HG03469 (cell line): Measurements from ENCODE around the gene ETV2.
"Not testable (repeated sequence)": the region's sequence is repeated elsewhere in the genome, so short reads cannot be mapped to it uniquely, and the experiment has no call there.

Experiments
- ATAC-seq: cut with Tn5 transposase; IDR thresholded peaks from one replicate; pipeline ENCODE4 v1.9.1; 2021; ENCODE audit warnings: mild to moderate bottlenecking, moderate library complexity, moderate number of reproducible peaks; ENCODE audit not compliant: unreplicated experiment

Gene ETV2, protein sequence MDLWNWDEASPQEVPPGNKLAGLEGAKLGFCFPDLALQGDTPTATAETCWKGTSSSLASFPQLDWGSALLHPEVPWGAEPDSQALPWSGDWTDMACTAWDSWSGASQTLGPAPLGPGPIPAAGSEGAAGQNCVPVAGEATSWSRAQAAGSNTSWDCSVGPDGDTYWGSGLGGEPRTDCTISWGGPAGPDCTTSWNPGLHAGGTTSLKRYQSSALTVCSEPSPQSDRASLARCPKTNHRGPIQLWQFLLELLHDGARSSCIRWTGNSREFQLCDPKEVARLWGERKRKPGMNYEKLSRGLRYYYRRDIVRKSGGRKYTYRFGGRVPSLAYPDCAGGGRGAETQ

GRCh38 chr19:35641515-35642151 lies at the start of gene ETV2:
Gene ETV2, plus strand, starts transcription at chr19:35641745. Its CDS starts 716 bp downstream, at chr19:35642461.
- ATAC-seq, result no peak

GRCh38 chr19:35592226-35592625 lies 49.3 kb upstream of the ETV2 start:
- no peak for ATAC-seq

- not testable (repeated sequence) for ATAC-seq
Measured at GRCh38 chr19:35595026-35595425, 46.5 kb upstream of the ETV2 start.

DNA sequence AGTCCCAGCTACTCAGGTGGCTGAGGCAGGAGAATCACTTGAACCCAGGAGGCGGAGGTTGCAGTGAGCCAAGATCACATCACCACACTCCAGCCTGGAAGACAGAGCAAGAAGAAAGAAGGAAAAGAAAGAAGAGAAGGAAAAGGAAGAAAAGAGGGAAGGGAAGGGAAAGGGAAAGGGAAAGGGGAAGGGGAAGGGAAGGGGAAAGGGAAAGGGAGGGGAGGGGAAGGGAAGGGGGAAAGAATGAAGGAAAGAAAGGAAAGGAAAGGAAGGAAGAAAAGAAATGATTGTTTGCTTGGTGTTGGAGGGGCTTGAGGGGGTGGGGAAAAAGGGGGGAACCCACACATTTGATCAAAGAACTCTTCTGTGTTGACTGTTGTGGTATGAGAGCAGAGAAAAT lies 45.6 kb upstream of the ETV2 start:
- no peak for ATAC-seq

- no peak for ATAC-seq
Measured at GRCh38 chr19:35596366-35596999, 45.1 kb upstream of the ETV2 start.

DNA sequence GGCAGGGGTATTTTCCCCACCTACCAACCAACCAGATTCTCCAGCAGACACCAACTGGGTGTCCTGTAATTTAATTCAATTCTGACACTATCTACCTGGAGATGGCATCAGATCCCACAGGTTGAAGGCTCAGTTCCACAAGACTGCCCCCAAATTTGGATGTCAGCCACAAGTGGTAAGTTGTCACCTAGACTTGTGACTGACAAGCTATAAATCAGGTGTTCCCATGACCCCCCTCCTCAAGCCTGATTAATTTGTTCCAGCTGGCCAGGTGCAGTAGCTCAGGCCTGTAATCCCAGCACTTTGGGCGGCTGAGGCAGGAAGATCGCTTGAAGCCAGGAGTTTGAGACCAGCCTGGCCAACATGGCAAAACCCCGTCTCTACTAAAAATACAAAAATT lies 39.6 kb upstream of the ETV2 start:
- ATAC-seq, result no peak

DNA sequence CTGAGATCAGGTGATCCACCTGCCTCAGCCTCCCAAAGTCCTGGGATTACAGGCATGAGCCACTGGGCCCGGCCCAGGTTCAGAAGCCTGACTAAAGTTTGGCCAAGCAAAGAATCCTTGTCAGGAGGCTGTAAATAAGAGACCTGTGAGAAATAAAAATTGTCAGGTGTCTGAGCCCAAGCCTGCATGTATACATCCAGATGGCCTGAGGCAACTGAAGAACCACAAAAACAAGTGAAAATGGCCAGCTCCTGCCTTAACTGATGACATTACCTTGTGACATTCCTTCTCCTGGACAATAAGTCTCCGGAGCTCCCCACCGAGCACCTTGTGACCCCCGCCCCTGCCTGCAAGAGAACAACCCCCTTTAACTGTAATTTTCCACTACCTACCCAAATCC lies 37.1 kb upstream of the ETV2 start:
- ATAC-seq, result not testable (repeated sequence)

DNA sequence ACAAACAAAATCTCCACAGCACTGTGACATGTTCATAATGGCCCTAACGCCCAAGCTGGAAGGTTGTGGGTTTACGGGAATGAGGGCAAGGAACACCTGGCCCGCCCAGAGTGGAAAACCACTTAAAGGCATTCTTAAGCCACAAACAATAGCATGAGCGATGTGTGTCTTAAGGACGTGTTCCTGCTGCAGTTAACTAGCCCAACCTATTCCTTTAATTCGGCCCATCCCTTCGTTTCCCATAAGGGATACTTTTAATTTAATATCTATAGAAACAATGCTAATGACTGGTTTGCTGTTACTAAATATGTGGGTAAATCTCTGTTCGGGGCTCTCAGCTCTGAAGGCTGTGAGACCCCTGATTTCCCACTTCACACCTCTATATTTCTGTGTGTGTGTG lies 34.4 kb upstream of the ETV2 start:
- not testable (repeated sequence) for ATAC-seq

GRCh38 chr19:35607661-35608060 lies 33.9 kb upstream of the ETV2 start:
- no peak for ATAC-seq

GRCh38 chr19:35608251-35608650 lies 33.3 kb upstream of the ETV2 start:
- ATAC-seq, result no peak

- ATAC-seq, result no peak
Measured at GRCh38 chr19:35609851-35610353, 31.6 kb upstream of the ETV2 start.

GRCh38 chr19:35612224-35612558 lies 29.4 kb upstream of the ETV2 start:
- ATAC-seq, result no peak

GRCh38 chr19:35612559-35613321 lies 28.8 kb upstream of the ETV2 start, which contains the start of gene HAUS5:
Gene HAUS5, plus strand, starts transcription at chr19:35612735. Its CDS starts 60 bp downstream, at chr19:35612795.
- peak; percentile 49 for ATAC-seq

DNA sequence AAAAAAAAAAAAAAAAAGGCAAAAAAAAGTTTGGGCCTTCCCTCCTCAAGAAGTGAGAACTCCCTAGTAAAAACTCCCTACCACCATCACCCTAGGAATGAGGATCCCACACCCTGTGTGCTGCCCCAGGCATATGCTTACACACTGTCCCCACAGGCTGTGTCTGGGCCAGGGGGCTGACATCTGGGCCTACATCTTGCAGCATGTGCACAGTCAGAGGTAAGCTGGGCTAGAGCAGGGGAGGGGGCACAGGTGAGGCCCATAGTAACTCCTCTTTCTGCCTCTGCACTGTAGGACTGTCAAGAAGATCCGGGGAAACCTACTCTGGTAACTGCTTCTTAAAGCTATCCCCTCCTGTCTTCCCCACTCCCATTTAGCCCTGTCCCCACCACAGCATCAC lies 28.0 kb upstream of the ETV2 start:
- no peak for ATAC-seq

DNA sequence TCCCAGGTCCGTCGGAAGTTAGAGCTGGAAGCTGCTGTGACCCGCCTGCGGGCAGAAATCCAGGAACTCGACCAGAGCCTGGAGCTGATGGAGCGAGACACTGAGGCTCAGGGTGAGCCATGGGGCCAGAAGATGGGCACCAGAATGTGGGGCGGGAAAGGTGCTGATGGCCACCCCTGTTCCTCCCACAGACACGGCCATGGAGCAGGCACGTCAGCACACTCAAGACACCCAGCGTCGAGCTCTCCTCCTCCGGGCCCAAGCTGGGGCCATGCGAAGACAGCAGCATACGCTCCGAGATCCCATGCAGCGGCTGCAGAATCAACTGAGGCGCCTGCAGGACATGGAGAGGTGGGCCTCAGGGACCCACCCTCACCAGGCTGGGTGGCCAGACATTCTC lies 26.5 kb upstream of the ETV2 start:
- ATAC-seq, result no peak

DNA sequence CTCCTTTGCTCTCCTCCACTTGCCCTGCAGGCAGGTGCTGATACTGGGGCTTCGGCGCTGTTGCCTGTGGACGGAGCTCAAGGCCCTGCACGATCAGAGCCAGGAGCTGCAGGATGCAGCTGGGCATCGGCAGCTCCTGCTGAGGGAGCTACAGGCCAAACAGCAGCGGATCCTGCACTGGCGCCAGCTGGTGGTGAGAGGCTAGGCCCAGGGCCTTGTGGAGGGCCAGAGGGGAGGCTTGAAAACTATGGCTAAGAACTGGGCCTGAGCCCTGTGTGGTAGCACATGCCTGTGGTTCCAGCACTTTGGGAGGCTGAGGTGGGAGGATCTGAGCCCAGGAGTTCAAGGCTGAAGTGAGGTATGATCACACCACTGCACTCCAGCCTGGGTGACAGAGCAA lies 22.7 kb upstream of the ETV2 start:
- ATAC-seq, result no peak

DNA sequence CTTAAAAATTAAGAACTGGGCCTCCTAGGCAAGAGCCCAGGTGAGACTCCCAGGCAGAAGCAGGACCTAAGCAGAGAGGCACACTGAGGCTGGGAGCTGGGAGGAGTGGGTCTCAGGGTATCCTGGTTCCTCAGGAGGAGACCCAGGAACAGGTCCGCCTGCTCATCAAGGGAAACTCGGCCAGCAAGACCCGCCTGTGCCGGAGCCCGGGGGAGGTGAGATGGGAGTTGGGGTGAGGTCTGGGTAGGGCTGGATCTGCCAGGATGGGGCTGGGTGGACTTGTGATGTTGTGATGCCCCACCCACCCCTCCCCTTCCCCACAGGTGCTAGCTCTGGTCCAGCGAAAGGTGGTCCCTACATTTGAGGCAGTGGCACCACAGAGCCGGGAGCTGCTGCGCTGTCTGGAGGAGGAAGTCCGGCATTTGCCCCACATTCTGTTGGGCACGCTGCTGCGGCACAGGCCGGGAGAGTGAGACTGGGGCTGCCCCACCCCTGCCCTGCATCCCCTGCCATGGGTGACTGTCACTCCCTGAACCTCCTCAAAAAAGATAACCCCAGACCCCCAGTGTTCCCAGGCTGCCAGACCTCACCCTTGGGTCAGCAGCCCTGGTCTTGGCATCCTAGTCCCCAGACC lies 22.1 kb upstream of the ETV2 start:
- no peak for ATAC-seq

GRCh38 chr19:35620001-35620400 lies 21.5 kb upstream of the ETV2 start:
- ATAC-seq, result no peak

- no peak for ATAC-seq
Measured at GRCh38 chr19:35621708-35622107, 19.8 kb upstream of the ETV2 start.

GRCh38 chr19:35622750-35623149 lies 18.8 kb upstream of the ETV2 start:
- ATAC-seq, result no peak
